Measurements from ENCODE around the gene ESYT2. TPM values are rescaled to one million over a fixed set of nuclear protein-coding genes. Genes with fewer than 3 reads are reported as not detected.

ESYT2 gene
- total and polyA plus RNA-seq, 9 of the 15 experiments (the other 6 are each of a cell fraction or from before 2014, with no cell fraction given) = 5.8 to 86.9 (median 64.7) TPM

GRCh38 chr7:158830211-158830723, 958 bp upstream of the ESYT2 start (continued):
- TF ChIP-seq HMGXB4 (CRISPR knock-in tag; IDR thresholded peaks at IDR 0.05) (no peak), STAT6 (CRISPR knock-in tag; IDR thresholded peaks at IDR 0.05) (peak; percentile 39; the same call in 1 of the 2 replicates), LEF1 (IDR thresholded peaks at IDR 0.05) (peak; percentile 36; the same call in 1 of the 2 replicates), SMAD4 (CRISPR knock-in tag; conservative IDR thresholded peaks at IDR 0.05) (no peak), ZNF766 (CRISPR knock-in tag; conservative IDR thresholded peaks at IDR 0.05) (peak; percentile 71; the same call in 1 of the 2 replicates), ZNF277 (CRISPR knock-in tag; IDR thresholded peaks at IDR 0.05; ENCODE audit: borderline replicate concordance) (no peak), CHD1 (IDR thresholded peaks at IDR 0.05; ENCODE audit: low read length) (peak; percentile 83), CC2D1A (IDR thresholded peaks at IDR 0.05) (peak; percentile 0; the same call in 1 of the 2 replicates), ZNF696 (CRISPR knock-in tag; conservative IDR thresholded peaks at IDR 0.05) (peak; percentile 68; the same call in 1 of the 2 replicates), ZBTB40 (IDR thresholded peaks at IDR 0.05) (peak; percentile 55), ZBTB40 (CRISPR knock-in tag; IDR thresholded peaks at IDR 0.05) (no peak), BCOR (IDR thresholded peaks at IDR 0.05) (no peak; the same call in 1 of the 2 replicates), ZNF780A (CRISPR knock-in tag; IDR thresholded peaks at IDR 0.05) (no peak), ESRRA (IDR thresholded peaks at IDR 0.05; ENCODE audit: borderline replicate concordance, low read depth) (0 out of 2 replicates have a peak, but pooled peaks have one; percentile 48)

Measured in K562 (cell line).